Stimulated activated CD8-positive, alpha-beta memory T cell treated with anti-CD3 and anti-CD28 coated beads, Interleukin-7, amount 100 ng/mL, for 1 hour (primary cell): Measurements from ENCODE around the gene ATF6.

Experiments
- DNase-seq, 2 donors: peaks; one replicate each; pipeline ENCODE4 v3.0.0-alpha.2; 2020; ENCODE audit warnings: low read depth in 2 of 2

ATF6 gene

DNA sequence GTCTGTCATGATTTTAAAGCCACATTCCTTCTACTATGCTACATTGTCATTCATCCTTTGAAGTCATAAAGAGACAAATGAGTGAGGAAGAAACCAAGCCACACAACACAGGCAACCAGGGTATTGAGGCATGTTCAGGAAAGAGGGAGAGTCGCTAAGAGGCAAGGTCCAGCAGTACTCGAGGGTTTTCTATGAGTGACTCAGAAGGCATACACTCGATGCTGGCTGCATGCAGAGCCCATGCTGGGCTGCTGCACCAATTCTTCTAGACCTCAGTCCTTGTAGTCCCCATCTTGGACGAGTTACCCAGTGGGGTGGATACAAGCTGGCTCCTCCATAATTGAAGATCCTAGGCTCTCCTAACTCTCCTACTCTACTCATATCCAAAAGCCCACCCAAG, 199.9 kb downstream of the ATF6 start:
- DNase-seq, result no peak

GRCh38 chr1:161970036-161970435, 203.9 kb downstream of the ATF6 start:
- no peak for DNase-seq

- DNase-seq, result no peak
Measured at GRCh38 chr1:161970633-161971032, 204.5 kb downstream of the ATF6 start.

GRCh38 chr1:161972828-161973227, 206.7 kb downstream of the ATF6 start:
- DNase-seq, result no peak

- DNase-seq, result no peak
Measured at GRCh38 chr1:161973924-161974845, 208.1 kb downstream of the ATF6 start.

GRCh38 chr1:161978011-161978790, 212.1 kb downstream of the ATF6 start:
- no peak for DNase-seq

GRCh38 chr1:161981126-161981525, 215.0 kb downstream of the ATF6 start:
- no peak for DNase-seq

DNA sequence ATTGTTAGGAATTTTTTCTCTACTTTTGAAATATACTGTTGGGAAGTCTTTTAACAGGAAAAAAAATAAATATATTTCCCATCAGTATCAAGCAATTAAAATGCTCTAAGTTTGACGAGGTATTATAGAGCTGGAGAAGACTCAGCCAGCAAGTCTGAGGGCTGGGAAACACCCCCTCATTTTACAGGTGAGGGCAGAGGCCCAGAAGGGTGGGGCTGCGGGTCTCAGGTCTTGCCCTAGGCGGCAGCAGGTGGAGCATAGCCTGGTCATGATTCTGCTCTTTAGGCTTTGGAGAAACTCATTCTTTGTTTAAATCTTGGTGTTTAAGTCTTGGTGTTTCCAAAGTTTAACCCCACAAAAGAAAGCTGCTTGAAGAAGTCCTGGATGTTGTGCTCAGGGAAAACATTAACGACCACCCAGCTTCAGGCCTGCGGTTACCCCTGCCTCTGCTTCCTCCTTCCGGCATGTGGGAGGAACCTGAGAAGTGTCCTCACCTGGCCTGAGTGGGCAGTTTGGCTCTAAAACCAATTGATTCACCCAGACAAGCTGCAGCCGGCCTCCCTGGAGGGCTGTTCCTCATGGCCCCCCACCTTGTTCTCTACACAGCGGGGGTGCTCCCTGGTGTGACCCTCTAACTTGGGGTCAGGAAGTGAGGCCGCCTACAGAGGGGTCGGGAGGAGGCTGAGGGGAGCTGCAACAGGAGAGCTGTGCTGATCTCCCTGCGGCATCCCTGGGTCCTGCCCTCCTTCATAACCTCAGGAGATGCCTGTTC, 215.8 kb downstream of the ATF6 start:
- DNase-seq, result no peak

DNA sequence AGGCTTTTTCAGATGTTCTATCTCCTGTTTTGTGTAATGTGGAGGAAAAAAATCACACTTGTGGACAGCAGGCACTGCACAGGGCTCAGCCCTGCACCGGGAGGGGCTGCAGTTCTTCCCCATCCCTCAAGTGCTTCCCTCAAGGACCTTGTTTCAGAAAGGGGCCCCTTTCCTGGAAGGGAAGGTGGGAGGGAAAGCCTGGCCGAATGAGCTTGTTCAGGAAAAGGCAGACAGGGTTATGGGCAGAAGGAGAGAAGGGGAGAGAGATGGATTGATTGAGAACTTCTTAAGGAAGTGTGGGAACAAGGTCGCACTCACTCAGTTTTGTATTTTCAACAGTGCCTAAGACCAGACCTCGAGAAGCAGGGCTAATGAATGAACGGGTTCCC, 216.4 kb downstream of the ATF6 start:
- no peak for DNase-seq

DNA sequence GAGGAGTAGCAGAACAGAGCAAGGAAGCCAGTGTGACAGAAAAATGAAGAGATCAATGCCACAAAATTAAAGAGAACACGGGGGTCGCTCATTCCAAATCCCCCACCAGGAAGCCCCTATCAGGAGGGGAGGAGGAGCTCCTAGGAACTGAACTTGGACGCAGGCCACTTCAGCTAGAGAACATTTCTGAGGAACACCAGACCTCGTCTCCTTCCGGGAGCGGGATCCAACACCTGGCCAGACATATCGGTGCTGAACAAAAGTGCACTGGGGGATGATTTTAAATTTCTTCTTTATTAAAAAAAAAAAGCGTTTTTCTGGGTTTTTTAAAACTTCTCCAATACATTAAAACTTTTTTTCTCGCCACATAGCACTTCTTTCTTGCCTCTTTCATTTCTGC, 216.8 kb downstream of the ATF6 start:
- no peak for DNase-seq

GRCh38 chr1:161983725-161984124, 217.6 kb downstream of the ATF6 start:
- no peak for DNase-seq

- no peak for DNase-seq
Measured at GRCh38 chr1:161985301-161985822, 219.2 kb downstream of the ATF6 start.

DNA sequence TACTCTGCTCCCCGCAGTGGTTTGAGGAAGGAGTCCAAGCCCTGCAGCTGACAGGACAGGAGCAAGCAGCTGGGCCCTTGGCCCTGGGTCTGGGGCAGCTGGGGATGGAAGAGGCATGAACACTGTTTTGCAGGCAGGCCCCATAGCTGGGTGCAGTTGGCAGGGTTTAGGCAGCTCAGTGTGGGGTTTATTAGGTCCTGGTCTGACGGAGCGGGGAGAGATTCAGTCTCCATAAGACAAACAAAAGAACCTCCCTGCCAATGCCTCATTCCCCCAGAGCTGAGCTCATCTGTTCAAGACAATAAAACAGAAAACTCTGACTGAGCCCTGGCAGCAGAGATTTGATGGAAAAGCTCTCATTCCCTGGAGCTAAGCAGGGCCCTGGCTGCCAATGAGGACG, 220.2 kb downstream of the ATF6 start:
- DNase-seq, result no peak

GRCh38 chr1:161987303-161987702, 221.2 kb downstream of the ATF6 start:
- no peak for DNase-seq

GRCh38 chr1:161987872-161988271, 221.8 kb downstream of the ATF6 start:
- no peak for DNase-seq

DNA sequence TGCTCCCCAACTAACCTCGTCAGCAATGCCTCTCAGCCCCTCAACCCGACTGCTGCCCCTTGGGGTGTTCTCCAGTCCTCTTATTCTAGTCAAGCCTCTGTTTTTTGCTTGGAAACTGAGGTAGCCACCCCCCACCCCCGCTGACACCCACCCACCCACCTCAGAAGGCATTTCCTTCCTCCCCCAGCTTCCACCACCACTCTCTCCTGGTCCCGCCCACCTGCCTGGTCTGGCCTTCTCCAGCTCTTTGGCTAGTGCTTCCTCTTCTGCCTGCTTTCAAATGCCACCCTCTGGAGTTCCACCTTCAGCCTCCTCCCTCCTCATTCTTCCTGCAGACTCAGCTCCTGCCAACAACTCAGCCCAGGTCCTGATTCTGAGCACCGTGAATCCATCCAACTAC, 222.3 kb downstream of the ATF6 start:
- no peak for DNase-seq

DNA sequence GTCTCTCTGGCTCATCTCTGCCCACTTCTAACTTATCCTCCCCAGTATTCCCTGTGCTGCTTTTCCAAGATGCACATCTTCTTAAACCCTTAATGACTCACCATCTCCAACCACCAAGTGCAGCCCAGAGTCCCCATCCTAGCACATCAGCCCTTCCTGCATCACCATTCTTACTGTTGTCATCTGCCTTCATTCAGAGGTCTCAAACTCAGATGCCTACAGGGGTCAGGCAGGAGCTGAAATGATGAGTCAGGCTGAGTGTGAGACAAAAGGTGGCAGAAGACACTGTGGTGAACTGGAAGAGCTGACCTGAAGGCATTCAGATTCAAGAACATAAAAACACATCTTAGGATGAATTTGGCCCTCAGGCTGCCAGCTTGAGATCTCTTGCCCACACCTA, 223.0 kb downstream of the ATF6 start:
- no peak for DNase-seq

DNA sequence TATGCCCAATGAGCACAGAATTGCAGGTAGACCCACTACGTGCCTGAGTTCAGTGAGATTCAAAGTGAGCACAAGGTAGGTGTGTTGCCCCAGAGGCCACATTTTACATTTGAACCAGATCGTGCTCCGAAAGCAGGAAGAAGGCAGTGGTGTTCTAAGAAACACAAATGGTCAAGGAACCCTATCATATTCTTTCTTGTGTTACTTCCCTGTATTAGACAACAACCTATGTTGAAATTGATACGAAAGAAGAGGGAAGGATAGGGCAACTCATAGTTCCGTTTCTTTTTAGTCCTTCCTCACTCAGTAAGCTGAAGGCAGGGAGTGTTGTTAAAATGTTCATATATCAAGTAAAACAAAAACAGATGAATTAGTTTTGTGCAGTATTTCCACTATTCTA, 223.7 kb downstream of the ATF6 start:
- no peak for DNase-seq

DNA sequence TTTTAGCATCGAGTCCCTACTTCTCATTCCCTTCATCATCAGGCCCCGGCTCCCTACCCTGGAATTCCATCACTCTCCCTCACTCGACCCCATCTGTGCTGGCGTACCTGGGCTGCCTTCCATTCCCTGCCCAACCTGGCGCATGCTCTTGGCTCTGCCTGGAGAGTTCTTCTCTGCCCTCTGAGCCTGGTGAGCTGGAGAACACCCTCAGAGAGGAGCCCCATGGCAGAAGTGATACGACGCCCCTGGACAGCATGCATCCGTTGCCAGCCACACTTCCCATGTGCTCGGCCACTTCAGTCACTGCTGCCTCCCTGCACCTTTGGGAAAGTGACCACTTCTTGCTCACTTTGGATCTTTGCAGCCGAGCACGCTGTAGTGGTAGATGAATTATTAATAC, 227.5 kb downstream of the ATF6 start:
- no peak for DNase-seq

- no peak for DNase-seq
Measured at GRCh38 chr1:161994175-161994668, 228.1 kb downstream of the ATF6 start.

DNA sequence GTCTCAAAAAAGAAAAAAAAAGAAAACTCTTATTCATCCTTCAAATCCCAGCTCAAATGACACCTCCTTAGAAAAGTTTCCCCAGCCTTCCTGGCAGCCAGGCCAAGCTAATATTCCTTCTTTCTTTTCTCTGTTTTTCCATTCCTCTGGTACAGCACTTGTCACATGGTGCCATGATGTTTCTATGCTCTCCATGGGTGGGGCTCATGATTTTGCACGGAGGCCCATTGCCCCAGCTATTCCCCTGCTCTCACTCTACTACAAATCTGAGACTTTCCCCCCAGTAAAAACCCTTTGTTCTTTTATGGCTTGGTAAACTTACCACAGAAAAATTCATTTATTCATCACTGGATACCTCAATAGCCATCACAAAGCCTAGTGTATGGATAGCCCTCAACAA, 231.0 kb downstream of the ATF6 start:
- no peak for DNase-seq

GRCh38 chr1:161998811-161999210, 232.7 kb downstream of the ATF6 start:
- DNase-seq, result no peak
